Nephron progenitor cell (in vitro differentiated cells): ENCODE measurements around the gene LIPI.

Experiments used
- DNase-seq: peaks from one replicate; pipeline ENCODE4 v3.0.0; 2021
- H3K27ac Mint-ChIP-seq: 2 replicates; pipeline ENCODE4 v1.8.0; 2021; ENCODE audit warnings: mild to moderate bottlenecking, moderate library complexity, mixed read lengths
- H3K27me3 Mint-ChIP-seq: 2 replicates; pipeline ENCODE4 v1.8.0; 2021; ENCODE audit warnings: mild to moderate bottlenecking, low read depth, mixed read lengths; ENCODE audit not compliant: poor library complexity
- H3K36me3 Mint-ChIP-seq: 2 replicates; pipeline ENCODE4 v1.8.0; 2021; ENCODE audit warnings: low read depth, mixed read lengths
- H3K4me1 Mint-ChIP-seq: 2 replicates; pipeline ENCODE4 v1.8.0; 2021; ENCODE audit warnings: mixed read lengths
- H3K4me3 Mint-ChIP-seq: 2 replicates; pipeline ENCODE4 v1.8.0; 2021; ENCODE audit warnings: mild to moderate bottlenecking, moderate library complexity, mixed read lengths
- H3K9me3 Mint-ChIP-seq: 2 replicates; pipeline ENCODE4 v1.8.0; 2021; ENCODE audit warnings: mild to moderate bottlenecking, moderate library complexity, mixed read lengths
- TF ChIP-seq, protein P1 (sequence below): fragments of 200-600 bp; sonication (generic); IDR thresholded peaks from 2 replicates; pipeline ENCODE4 v1.5.0; 2021; ENCODE audit warnings: antibody characterized with exemption

Gene LIPI

DNA sequence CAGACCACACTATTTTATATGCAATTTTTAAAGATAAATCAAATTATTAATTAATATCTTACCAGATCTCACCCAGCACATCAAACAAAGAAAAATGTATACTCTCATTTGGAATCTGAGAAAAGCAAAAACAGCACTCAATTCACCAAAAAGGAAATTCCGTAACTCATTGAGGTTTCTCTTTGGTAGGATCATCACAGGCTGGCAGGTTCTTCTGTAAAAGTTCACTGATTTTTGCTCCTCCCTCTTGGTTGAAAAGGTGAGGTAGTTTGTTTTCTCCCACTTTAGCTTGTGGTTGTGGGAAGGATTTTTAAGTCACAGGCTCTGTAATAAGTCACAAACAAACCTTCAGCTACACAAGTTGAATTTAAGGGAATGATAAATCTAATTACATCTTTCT, at the start of gene LIPI:
Gene LIPI (minus strand): TSS at position 218 of the 400 bp plus-strand sequence. CDS start 110 bp downstream, at position 108.
- H3K4me1 Mint-ChIP-seq: no peaks in the 10 kb centered on the region
- H3K27me3 Mint-ChIP-seq: peaks cover 4% of the 10 kb centered on the region
- no peaks in the 10 kb centered on the region for H3K9me3 Mint-ChIP-seq
- H3K4me3 Mint-ChIP-seq: no peak within 1 kb of the TSS
- TF ChIP-seq, protein P1, sequence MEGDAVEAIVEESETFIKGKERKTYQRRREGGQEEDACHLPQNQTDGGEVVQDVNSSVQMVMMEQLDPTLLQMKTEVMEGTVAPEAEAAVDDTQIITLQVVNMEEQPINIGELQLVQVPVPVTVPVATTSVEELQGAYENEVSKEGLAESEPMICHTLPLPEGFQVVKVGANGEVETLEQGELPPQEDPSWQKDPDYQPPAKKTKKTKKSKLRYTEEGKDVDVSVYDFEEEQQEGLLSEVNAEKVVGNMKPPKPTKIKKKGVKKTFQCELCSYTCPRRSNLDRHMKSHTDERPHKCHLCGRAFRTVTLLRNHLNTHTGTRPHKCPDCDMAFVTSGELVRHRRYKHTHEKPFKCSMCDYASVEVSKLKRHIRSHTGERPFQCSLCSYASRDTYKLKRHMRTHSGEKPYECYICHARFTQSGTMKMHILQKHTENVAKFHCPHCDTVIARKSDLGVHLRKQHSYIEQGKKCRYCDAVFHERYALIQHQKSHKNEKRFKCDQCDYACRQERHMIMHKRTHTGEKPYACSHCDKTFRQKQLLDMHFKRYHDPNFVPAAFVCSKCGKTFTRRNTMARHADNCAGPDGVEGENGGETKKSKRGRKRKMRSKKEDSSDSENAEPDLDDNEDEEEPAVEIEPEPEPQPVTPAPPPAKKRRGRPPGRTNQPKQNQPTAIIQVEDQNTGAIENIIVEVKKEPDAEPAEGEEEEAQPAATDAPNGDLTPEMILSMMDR: no peak
- DNase-seq: no peak
- H3K27ac Mint-ChIP-seq: no peak within 1 kb of the TSS
- H3K36me3 Mint-ChIP-seq: no peaks in the 10 kb centered on the region

DNA sequence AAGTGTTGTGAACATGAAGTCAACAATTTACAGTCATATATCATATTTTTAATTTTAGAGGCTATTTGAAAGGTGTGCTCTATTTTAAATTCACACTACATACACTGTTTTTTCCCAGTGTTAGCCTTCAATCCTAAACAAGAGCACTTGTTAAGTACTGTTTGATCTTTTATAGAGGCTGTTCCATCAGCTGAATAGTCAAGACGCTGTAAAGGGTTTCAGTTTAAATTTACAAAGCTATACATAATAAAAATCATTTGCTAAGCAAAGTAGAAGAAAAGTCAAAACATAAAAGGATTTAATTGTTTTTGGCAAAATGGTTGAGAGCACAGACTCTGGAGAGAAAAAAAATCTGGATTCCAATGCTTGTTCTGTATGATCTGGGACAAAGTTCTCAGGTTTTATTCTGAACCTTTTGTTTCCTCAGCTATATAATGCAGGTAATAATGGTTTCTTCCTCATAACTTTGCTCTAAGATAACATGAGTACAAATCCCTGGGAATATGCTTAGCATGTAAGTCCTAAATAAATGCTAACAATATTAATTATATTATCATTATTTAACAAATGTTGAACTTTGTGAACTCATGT, 49.5 kb upstream of the LIPI start:
- no peak for DNase-seq
- H3K9me3 Mint-ChIP-seq: no peaks in the 10 kb centered on the region
- H3K4me1 Mint-ChIP-seq: no peaks in the 10 kb centered on the region
- H3K27me3 Mint-ChIP-seq: peaks cover 8% of the 10 kb centered on the region
- H3K4me3 Mint-ChIP-seq: no peak overlapping the region
- TF ChIP-seq, protein P1: no peak
- no peaks in the 10 kb centered on the region for H3K36me3 Mint-ChIP-seq
- H3K27ac Mint-ChIP-seq: no peak overlapping the region

DNA sequence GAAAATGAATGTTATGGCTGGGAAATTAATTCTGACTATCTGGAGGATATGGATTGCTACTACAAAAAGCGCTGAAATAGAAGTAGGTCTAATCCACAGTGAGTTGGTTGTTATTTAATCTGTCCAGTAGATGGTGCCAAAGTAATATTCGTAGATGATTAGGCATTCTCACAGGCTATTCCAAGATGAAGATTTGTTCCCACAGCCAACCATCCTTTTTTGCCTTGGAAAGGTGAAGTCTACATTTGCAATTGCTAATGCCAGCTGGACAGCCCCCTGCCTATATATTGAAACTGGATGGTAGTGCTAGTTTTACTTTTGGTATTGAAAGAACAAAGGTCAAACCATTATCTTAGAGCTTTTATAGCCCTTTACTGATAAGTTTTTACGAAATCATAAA, 49.0 kb upstream of the LIPI start:
- H3K4me1 Mint-ChIP-seq: no peaks in the 10 kb centered on the region
- no peaks in the 10 kb centered on the region for H3K9me3 Mint-ChIP-seq
- TF ChIP-seq, protein P1: peak; percentile 65
- DNase-seq: peak; percentile 14
- no peaks in the 10 kb centered on the region for H3K36me3 Mint-ChIP-seq
- H3K27ac Mint-ChIP-seq: no peak overlapping the region
- peaks cover 8% of the 10 kb centered on the region for H3K27me3 Mint-ChIP-seq
- H3K4me3 Mint-ChIP-seq: no peak overlapping the region

DNA sequence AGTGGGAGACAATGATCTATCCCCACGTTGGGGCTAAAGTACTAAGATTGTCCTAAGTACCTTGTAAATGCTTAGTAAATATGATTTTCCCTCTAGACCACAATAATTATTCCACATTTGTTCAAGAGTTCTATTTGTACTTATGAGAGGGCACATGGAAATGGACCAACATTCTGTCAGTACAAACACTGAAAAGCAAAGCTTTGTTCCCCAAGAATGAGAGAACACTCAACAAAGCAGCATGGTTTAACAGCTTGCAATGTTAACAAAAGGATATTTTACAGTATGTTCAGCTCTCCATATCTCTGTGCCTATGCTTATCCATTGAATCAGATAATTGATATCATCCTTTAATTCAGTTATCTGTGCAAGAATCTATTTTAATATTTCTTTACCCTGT, 40.6 kb upstream of the LIPI start:
- no peaks in the 10 kb centered on the region for H3K27me3 Mint-ChIP-seq
- H3K9me3 Mint-ChIP-seq: peaks cover 23% of the 10 kb centered on the region
- DNase-seq: no peak
- H3K27ac Mint-ChIP-seq: no peak overlapping the region
- TF ChIP-seq, protein P1: no peak
- H3K36me3 Mint-ChIP-seq: no peaks in the 10 kb centered on the region
- no peaks in the 10 kb centered on the region for H3K4me1 Mint-ChIP-seq
- no peak overlapping the region for H3K4me3 Mint-ChIP-seq

DNA sequence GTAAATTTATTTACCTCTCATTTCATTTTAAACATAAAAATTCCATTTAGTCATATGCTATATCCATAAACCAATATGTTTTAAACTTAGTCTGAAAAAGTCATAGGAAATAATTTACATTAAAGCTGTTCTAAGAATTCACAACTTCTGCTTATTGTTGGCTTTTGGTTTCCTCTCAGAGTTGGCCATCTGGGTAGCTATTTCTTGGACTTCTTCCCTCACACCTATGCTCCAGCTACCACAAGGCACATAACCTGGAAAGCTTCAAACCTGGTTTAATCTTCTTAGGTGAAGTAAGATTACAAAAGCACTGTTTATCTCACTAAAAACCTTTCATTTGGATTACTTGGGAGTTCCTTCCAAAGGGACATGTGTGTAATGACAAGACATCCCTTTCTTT, 35.0 kb upstream of the LIPI start:
- Mint-ChIP-seq H3K36me3 (no peaks in the 10 kb centered on the region), H3K27ac (no peak overlapping the region), H3K4me1 (no peaks in the 10 kb centered on the region), H3K4me3 (no peak overlapping the region), H3K27me3 (peaks cover 3% of the 10 kb centered on the region), H3K9me3 (peaks cover 28% of the 10 kb centered on the region)
- DNase-seq: no peak
- TF ChIP-seq, protein P1: no peak

GRCh38 chr21:14244911-14245310, 34.2 kb upstream of the LIPI start:
- peaks cover 3% of the 10 kb centered on the region for H3K27me3 Mint-ChIP-seq
- H3K27ac Mint-ChIP-seq: no peak overlapping the region
- H3K4me1 Mint-ChIP-seq: no peaks in the 10 kb centered on the region
- TF ChIP-seq, protein P1: no peak
- no peak for DNase-seq
- peaks cover 25% of the 10 kb centered on the region for H3K9me3 Mint-ChIP-seq
- H3K4me3 Mint-ChIP-seq: no peak overlapping the region
- no peaks in the 10 kb centered on the region for H3K36me3 Mint-ChIP-seq
